ENCODE results near the gene DTNA. TPM values are rescaled to one million over a fixed set of nuclear protein-coding genes. Genes with fewer than 3 reads are reported as not detected.

The DTNA gene
- polyA plus RNA-seq, 3 donors = 20.2 to 25.2 (median 20.5) TPM

GRCh38 chr18:34764451-34764850 is 54.4 kb downstream of the DTNA start:
- no peak for DNase-seq (ENCODE audit: low read depth in 3 of 3, low spot score in 2 of 3)

- no peak for DNase-seq (ENCODE audit: low read depth in 3 of 3, low spot score in 2 of 3)
These were observed 57.5 kb downstream of the DTNA start for GRCh38 chr18:34767601-34768027.

- DNase-seq (ENCODE audit: low read depth in 3 of 3, low spot score in 2 of 3) = no peak
These were observed 61.9 kb downstream of the DTNA start for GRCh38 chr18:34771958-34772357.

DNA sequence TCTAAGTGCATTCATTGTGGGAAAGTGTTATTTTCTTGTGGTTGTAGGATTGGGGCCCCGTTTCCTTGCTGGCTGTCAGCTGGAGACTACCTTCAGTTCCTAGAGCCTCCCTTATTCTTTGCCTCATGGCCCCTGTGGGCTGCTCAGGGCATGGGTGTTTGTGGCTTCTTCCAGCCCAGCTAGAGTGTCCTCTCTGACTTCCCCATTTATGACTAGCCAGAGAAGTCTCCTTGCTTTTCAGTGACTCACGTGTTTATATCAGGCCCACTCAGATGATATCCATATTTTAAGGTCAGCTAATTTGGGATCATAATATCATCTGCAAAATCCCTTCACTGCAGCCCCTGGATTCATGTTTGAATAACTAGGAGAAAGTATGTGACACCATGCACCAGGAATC is 62.8 kb downstream of the DTNA start:
- no peak for DNase-seq (ENCODE audit: low read depth in 3 of 3, low spot score in 2 of 3)

- no peak for DNase-seq (ENCODE audit: low read depth in 3 of 3, low spot score in 2 of 3)
These were observed 63.3 kb downstream of the DTNA start for GRCh38 chr18:34773378-34773777.

DNA sequence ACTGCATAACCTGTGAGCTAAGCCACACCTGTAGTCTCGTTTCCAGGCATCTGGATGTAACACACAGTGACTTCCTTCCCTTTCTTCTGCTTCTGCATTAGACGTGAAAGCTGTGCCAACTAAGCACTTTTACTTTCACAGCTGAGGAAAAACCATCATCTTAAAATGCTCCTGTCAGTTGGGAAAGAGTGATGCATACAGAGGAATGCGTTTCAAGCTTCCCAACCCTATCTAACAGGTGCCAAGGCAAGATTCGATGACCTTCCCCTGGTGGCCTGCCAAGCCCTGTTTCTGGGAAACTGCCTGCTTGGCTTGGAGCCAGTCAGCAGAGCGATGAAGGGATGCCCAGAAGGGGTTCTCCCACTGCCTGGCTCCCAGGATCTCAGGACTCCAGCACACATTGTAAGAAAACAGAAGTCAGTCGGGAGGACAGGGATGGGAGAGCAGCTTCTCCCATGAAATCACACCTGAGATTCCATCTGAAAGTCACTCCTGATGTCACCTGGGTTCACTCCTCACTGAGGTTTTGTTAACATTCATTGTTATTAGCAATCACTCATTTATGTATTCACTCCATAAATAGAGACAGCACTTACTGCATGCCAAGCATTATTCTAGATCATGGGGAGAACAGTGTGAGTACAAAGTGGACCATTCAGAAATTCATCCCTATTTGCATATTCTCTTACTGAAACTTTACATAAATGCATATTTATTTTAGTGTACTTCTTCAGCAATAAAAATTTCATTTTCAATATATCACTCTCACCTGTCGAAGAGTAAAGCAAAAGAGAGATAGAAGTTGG is 64.1 kb downstream of the DTNA start:
- no peak for DNase-seq (ENCODE audit: low read depth in 3 of 3, low spot score in 2 of 3)

DNA sequence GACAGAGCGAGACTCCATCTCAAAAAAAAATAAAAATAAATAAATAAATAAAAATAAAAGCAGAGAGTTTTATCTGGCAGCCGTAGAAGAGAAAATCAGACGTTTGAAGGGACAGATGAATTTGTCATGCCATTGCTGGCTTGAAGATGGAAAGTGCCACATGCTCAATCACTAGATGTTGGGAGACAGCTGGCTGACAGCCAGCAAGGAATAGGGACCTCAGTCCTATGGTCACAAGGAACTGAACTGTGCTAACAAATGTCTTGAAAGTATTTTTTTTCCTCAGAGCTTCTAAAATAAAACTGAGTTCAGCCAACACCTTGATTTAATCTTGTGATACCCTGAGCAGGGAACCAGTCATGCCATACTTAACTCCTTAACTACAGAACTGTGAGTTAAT is 65.4 kb downstream of the DTNA start:
- DNase-seq (ENCODE audit: low read depth in 3 of 3, low spot score in 2 of 3) = no peak

DNA sequence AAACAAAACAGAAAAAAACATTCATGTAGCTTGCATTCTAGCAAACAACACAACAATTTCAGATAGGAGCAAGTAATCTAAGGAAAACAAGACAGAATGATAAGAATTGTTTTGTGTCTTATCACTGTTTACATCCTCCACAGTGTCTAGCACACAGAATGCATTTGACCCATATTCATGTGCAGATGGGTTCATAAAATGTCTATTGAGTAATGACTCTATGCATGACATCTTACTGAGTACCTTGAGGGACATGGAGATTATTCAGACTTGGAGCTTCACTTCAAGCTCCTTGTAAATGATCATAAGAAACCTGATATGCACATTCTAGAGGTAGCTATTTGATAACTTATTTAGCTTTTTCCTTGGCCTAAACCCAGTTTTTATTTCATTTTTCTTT is 69.0 kb downstream of the DTNA start:
- DNase-seq (ENCODE audit: low read depth in 3 of 3, low spot score in 2 of 3) = no peak

GRCh38 chr18:34780856-34781255 is 70.8 kb downstream of the DTNA start:
- no peak for DNase-seq (ENCODE audit: low read depth in 3 of 3, low spot score in 2 of 3)

GRCh38 chr18:34783501-34783900 is 73.4 kb downstream of the DTNA start:
- DNase-seq (ENCODE audit: low read depth in 3 of 3, low spot score in 2 of 3) = no peak

DNA sequence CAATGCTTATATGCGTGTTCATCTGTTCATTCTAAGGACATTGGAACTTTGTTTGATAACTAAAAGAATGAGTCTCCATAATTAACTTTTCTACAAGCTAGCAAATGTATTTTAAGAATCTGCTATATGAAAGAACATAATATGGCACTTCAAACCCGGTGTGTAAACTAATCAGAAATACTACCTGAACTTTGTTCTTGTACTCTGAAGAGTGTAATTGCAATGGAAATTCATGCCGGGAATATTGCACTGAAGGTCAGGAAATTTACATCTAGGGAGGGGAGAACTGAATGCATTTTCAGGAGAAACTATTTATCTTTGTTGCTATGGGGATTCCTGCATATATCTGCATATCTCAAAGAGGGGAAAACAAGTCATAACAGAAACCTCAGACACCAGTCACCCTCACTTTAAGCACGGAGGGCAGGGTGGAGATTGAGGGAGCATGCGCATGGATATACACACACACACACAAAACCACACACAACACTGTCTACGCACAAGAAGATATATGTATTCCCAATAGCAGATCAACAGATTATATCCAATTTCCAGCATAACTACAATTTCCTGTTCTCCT is 76.2 kb downstream of the DTNA start:
- DNase-seq (ENCODE audit: low read depth in 3 of 3, low spot score in 2 of 3) = no peak

GRCh38 chr18:34787931-34788532 is 77.9 kb downstream of the DTNA start:
- DNase-seq (ENCODE audit: low read depth in 3 of 3, low spot score in 2 of 3) = peak in 2 of 3 donors; percentile 13 to 31

- DNase-seq (ENCODE audit: low read depth in 3 of 3, low spot score in 2 of 3) = no peak
These were observed 79.8 kb downstream of the DTNA start for GRCh38 chr18:34789768-34790344.

GRCh38 chr18:34794348-34794747 is 84.2 kb downstream of the DTNA start:
- peak in 2 of 3 donors; percentile 25 to 38 for DNase-seq (ENCODE audit: low read depth in 3 of 3, low spot score in 2 of 3)

DNA sequence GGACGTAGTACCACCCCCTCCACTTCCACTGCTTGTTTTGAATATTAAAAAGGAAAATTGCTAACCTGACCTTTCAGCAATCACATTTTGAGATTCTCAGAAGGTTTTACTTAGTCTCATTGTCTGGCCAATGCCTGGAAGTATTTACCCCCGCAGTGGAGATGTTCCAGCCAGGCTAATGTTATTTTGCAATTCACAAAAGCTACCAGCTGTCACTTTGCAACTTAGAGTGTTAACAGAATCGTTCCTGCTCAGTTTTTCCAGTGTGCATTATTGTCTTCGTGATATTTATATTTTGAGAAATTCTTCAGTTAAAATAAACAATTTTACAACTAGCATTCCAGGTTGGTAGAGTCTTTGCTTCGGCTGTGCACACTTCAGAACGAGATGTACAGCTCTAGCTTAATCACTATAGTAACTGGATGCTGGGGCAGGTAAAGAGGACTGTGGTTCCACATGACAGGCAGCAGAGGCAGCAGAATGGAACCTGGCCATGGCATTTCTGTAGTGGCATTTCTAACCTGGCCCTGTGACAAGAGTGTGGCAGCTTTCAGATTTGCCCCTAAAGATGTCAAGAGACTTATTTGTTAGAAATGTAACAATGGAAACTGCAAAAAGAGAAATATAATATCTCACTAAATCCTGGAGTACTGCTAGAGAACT is 85.1 kb downstream of the DTNA start:
- DNase-seq (ENCODE audit: low read depth in 3 of 3, low spot score in 2 of 3) = no peak

DNA sequence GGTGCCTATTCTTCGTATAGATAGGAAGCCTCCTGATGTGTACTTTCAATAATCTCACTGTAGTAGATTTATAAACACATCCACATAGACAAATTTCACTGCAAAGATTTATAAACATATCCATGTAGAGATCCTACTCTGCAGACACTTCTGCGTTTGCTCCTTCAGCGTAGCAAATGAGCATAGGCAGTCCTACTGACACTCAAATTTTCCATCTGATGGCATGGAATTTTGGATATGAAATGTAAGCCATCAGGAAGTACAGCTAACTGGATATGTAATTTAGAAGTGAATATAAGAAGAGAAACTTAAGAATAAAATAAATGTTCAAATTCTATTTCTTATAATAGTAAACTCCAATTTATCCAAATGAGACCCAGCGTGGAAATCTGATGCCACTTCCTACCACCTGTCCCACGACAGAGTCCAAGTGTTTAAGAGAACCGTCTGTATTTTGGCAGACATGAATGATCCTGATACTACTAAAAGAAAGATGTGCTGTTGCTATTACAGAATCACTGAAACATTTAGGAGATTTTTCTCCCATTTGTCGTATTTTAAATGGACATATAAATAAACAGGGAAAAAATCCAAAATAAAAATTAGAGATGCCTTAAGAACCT is 86.0 kb downstream of the DTNA start:
- no peak for DNase-seq (ENCODE audit: low read depth in 3 of 3, low spot score in 2 of 3)

GRCh38 chr18:34799291-34799690 is 89.2 kb downstream of the DTNA start:
- no peak for DNase-seq (ENCODE audit: low read depth in 3 of 3, low spot score in 2 of 3)

- DNase-seq (ENCODE audit: low read depth in 3 of 3, low spot score in 2 of 3) = no peak
These were observed 90.3 kb downstream of the DTNA start for GRCh38 chr18:34800381-34800780.

- DNase-seq (ENCODE audit: low read depth in 3 of 3, low spot score in 2 of 3) = no peak
These were observed 91.7 kb downstream of the DTNA start for GRCh38 chr18:34801774-34802173.

DNA sequence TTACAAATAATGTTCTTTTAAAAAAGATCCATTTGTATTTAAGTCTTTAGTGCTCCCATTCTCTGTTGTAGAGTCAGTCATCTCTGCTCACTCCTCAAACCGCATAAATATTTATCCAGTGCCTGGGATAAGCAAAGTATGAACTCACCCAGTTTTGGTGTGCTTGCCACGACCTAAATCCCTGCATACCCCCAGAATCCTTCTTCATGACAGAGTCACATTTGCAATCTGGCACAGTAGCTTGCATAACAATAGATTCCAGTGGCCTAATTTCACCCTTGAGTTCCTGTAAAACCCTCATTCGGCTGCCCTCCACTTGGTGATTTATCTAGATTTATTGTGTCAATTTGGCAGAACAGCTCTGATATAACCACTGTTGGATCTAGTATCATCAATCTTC is 92.9 kb downstream of the DTNA start:
- no peak for DNase-seq (ENCODE audit: low read depth in 3 of 3, low spot score in 2 of 3)
